Esophagus squamous epithelium (tissue), 5 donors: ENCODE data around the gene LRRC36. TPM values are rescaled to one million over a fixed set of nuclear protein-coding genes. Genes with fewer than 3 reads are reported as not detected.

Experiments used
- DNase-seq: peaks from one replicate; lab custom pipeline; 2025; lab: John Stamatoyannopoulos, UW
- H3K27ac ChIP-seq, 4 donors: fragments of 200-600 bp; sonication (generic); one replicate each; pipeline ENCODE4 v1.5.1; 2016 to 2019; ENCODE audit warnings: mild to moderate bottlenecking in 1 of 4
- H3K27me3 ChIP-seq, 4 donors: fragments of 200-600 bp; sonication (generic); 1 replicate in 3 of 4; 2 replicates in 1 of 4; pipeline versions ENCODE4 v1.5.1 to v1.6.0; 2017 to 2021; ENCODE audit warnings: antibody characterized with exemption in 1 of 4
- H3K36me3 ChIP-seq, 3 donors: fragments of 200-600 bp; sonication (generic); one replicate each; pipeline ENCODE4 v1.5.1; 2016 to 2019
- H3K4me1 ChIP-seq, 3 donors: fragments of 200-600 bp; sonication (generic); one replicate each; pipeline ENCODE4 v1.5.1; 2017 to 2019
- H3K4me3 ChIP-seq, 4 donors: fragments of 200-600 bp; sonication (generic); 1 replicate in 3 of 4; 2 replicates in 1 of 4; pipeline ENCODE4 v1.5.1; 2016 to 2019; ENCODE audit warnings: mild to moderate bottlenecking in 2 of 4, moderate library complexity in 1 of 4
- H3K9me3 ChIP-seq, 3 donors: fragments of 200-600 bp; sonication (generic); one replicate each; pipeline ENCODE4 v1.5.1; 2016 to 2019
- POLR2A ChIP-seq, 4 donors: fragments of 450-650 bp; IDR thresholded peaks; one replicate each; pipeline ENCODE4 v1.6.1; 2017; ENCODE audit warnings: antibody characterized with exemption in 4 of 4, mild to moderate bottlenecking in 4 of 4, moderate library complexity in 3 of 4
- WGBS, 2 donors: methylation state at CpG; one replicate each; pipeline ENCODE4 v1.1.5; 2018; 5-methylcytosine and 5-hydroxymethylcytosine counted together
- intact Hi-C: fragments of 100-400 bp; cut with DNase I; formaldehyde crosslinking; loops from one replicate; pipeline ENCODE4 v1.15.0; 2022
- total RNA-seq, 4 donors: library from RNA; depleted of rRNA; stranded (reverse); fragments of >200 nt; gene quantifications; one replicate each; pipeline ENCODE4 v1.1.0, GENCODE V29; 2016
- TF ChIP-seq, protein P1 (sequence below), 6 experiments: fragments of 450-650 bp in 4 of 6; fragments of 200-600 bp in 2 of 6; sonication (generic) in 2 of 6; IDR thresholded peaks; one replicate each; pipeline ENCODE4 v1.5.1; 2016 to 2019; ENCODE audit warnings: antibody characterized with exemption in 6 of 6, mild to moderate bottlenecking in 4 of 6, moderate library complexity in 4 of 6
- donor health status: DM: yes; HTN: yes; CAD: no.

LRRC36 gene
- total RNA-seq, 4 donors from 2014 or later, result not detected

- Histone ChIP-seq H3K27me3 (peaks cover 0 to 43% (median 0%) of the 10 kb centered on the region in 4 donors), H3K27ac (no peak overlapping the region), H3K4me3 (no peak overlapping the region), H3K9me3 (no peaks in the 10 kb centered on the region), H3K4me1 (peaks cover 9 to 31% (median 9%) of the 10 kb centered on the region in 3 donors), H3K36me3 (no peaks in the 10 kb centered on the region)
- intact Hi-C loops, result no loop called here
- 67 to 69% methylated on average over 1 to 4 of the region's 4 CpGs for WGBS, 2 donors
- DNase-seq, result no peak
- TF ChIP-seq POLR2A (IDR thresholded peaks at IDR 0.05), result no peak
- TF ChIP-seq, protein P1, sequence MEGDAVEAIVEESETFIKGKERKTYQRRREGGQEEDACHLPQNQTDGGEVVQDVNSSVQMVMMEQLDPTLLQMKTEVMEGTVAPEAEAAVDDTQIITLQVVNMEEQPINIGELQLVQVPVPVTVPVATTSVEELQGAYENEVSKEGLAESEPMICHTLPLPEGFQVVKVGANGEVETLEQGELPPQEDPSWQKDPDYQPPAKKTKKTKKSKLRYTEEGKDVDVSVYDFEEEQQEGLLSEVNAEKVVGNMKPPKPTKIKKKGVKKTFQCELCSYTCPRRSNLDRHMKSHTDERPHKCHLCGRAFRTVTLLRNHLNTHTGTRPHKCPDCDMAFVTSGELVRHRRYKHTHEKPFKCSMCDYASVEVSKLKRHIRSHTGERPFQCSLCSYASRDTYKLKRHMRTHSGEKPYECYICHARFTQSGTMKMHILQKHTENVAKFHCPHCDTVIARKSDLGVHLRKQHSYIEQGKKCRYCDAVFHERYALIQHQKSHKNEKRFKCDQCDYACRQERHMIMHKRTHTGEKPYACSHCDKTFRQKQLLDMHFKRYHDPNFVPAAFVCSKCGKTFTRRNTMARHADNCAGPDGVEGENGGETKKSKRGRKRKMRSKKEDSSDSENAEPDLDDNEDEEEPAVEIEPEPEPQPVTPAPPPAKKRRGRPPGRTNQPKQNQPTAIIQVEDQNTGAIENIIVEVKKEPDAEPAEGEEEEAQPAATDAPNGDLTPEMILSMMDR (IDR thresholded peaks at IDR 0.05), result no peak
These were observed 99.0 kb downstream of the LRRC36 start for GRCh38 chr16:67425580-67425979.

- WGBS, 2 donors, result 72 to 89% methylated on average over 4 to 5 of the region's 7 CpGs
- Histone ChIP-seq H3K36me3 (no peaks in the 10 kb centered on the region), H3K4me3 (no peak overlapping the region), H3K4me1 (peaks cover 11 to 36% (median 13%) of the 10 kb centered on the region in 3 donors), H3K27ac (no peak overlapping the region), H3K27me3 (peaks cover 0 to 43% (median 0%) of the 10 kb centered on the region in 4 donors), H3K9me3 (no peaks in the 10 kb centered on the region)
- intact Hi-C loops, result no loop called here
- TF ChIP-seq POLR2A (IDR thresholded peaks at IDR 0.05), result no peak
- TF ChIP-seq, protein P1 (IDR thresholded peaks at IDR 0.05), result no peak
- no peak for DNase-seq
These were observed 99.4 kb downstream of the LRRC36 start for GRCh38 chr16:67426022-67426421.

GRCh38 chr16:67426950-67427349 is 100.3 kb downstream of the LRRC36 start:
- H3K9me3 ChIP-seq, result no peaks in the 10 kb centered on the region
- no peak for TF ChIP-seq POLR2A (IDR thresholded peaks at IDR 0.05)
- TF ChIP-seq, protein P1 (IDR thresholded peaks at IDR 0.05), result no peak
- no peak for DNase-seq
- peak overlapping the region in 1 of 4 donors; percentile 25 for H3K27ac ChIP-seq
- intact Hi-C loops, result no loop called here
- H3K4me1 ChIP-seq, result peaks cover 17 to 43% (median 22%) of the 10 kb centered on the region in 3 donors
- no peaks in the 10 kb centered on the region for H3K36me3 ChIP-seq
- WGBS, 2 donors, result 79 to 83% methylated on average over 7 of the region's 7 CpGs
- H3K4me3 ChIP-seq, result no peak overlapping the region
- peaks cover 0 to 43% (median 0%) of the 10 kb centered on the region in 4 donors for H3K27me3 ChIP-seq

DNA sequence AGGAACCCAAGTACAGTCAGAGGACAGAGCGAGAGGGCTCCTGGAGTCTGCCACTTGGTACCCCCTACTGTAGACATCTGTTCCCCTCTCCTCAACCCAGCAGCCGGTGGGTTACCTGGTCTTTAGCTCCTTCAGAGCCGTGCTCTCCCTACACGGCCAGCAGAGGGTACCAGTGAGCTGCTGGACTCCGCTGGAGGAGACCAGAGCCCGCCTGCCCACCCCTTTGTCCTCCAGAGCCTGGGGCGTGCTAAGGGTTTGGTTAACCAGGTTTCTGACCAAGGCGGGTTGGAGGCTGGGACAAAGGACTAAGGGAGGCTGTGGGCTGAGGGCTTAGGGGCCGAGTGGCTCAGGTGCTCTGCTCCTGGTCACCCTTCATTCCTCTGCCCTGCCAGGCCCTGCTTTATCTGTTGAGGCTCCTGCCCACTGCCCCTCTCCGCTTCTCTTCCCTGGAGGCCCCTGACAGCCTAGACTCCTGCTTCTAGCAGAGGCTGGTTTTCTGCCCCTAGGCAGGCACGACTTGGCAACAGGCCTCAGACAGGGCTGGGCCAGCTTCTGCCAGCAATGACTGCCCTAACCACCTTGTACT is 101.6 kb downstream of the LRRC36 start:
- TF ChIP-seq, protein P1 (IDR thresholded peaks at IDR 0.05), result peak; percentile 41 to 90 (median 81)
- no peak for TF ChIP-seq POLR2A (IDR thresholded peaks at IDR 0.05)
- Histone ChIP-seq H3K4me1 (peaks cover 21 to 56% (median 27%) of the 10 kb centered on the region in 3 donors), H3K27me3 (peaks cover 0 to 43% (median 0%) of the 10 kb centered on the region in 4 donors), H3K27ac (peak overlapping the region in 2 of 4 donors; percentile 33 to 53), H3K4me3 (no peak overlapping the region), H3K9me3 (no peaks in the 10 kb centered on the region), H3K36me3 (no peaks in the 10 kb centered on the region)
- no peak for DNase-seq
- WGBS, 2 donors, result 12 to 47% methylated on average over 3 to 11 of the region's 11 CpGs
- intact Hi-C loops, result no loop called here

DNA sequence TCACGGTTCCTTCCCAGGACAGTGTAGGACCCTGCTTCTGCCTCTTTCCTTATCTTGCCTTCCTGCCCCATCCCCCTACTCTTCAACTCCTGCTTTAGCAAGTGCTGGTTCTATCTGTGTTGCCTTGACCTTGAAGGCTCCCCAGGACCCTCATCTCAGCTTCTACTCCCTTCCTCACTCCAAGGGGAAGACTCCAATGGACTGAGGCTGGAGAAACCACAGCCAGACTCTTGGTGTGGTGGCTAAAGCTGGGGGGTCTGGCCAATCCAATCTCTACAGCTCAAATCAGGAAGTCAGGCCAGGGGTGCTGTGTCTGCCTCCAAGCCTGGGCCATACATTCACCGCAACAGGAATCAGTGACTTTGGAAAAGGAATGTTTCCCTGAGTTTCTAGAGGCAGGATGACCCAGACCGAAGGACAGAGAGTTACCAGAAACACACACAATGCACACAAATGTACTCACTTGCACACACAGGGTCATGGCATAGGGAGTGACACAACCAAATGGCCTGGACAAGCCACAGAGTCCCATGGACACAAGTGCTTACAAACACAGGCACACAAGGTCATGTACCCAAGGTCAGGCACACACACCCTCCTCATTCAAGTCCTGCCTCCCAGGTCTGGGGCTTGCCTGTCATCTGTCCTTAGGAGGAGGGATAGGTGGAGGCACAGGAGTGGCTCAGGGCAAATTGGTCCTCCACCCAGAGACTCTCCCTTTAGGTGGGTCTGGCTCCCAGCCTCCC is 102.6 kb downstream of the LRRC36 start:
- intact Hi-C loops, result no loop called here
- H3K27me3 ChIP-seq, result peaks cover 0 to 43% (median 0%) of the 10 kb centered on the region in 4 donors
- H3K36me3 ChIP-seq, result no peaks in the 10 kb centered on the region
- DNase-seq, result no peak
- TF ChIP-seq, protein P1 (IDR thresholded peaks at IDR 0.05), result no peak
- no peak for TF ChIP-seq POLR2A (IDR thresholded peaks at IDR 0.05)
- no peak overlapping the region for H3K4me3 ChIP-seq
- H3K27ac ChIP-seq, result peak overlapping the region in 2 of 4 donors; percentile 76 to 79
- H3K9me3 ChIP-seq, result no peaks in the 10 kb centered on the region
- H3K4me1 ChIP-seq, result peaks cover 21 to 58% (median 27%) of the 10 kb centered on the region in 3 donors
- 100% methylated on average over 1 of the region's 3 CpGs for WGBS, 2 donors
